H9 (cell line): ENCODE data around the gene AVPR1A. TPM values are rescaled to one million over a fixed set of nuclear protein-coding genes. Genes with fewer than 3 reads are reported as not detected.

ENCODE experiments used
- DNase-seq: peaks from one replicate; pipeline ENCODE4 v3.0.0-alpha.2; 2017
- H2AFZ ChIP-seq: one replicate; pipeline ENCODE4 v1.6.1; 2013; ENCODE audit warnings: mild to moderate bottlenecking, low read length, control low read depth, moderate library complexity
- H2AK5ac ChIP-seq: 2 replicates; pipeline ENCODE4 v1.6.1; 2013; ENCODE audit warnings: low read length, control low read depth, mixed read lengths; ENCODE audit not compliant: insufficient read length
- H2BK120ac ChIP-seq: one replicate; pipeline ENCODE4 v1.6.1; 2013; ENCODE audit warnings: low read depth, mild to moderate bottlenecking, low read length, control low read depth, inconsistent platforms; ENCODE audit not compliant: poor library complexity, severe bottlenecking
- H2BK12ac ChIP-seq: 2 replicates; pipeline ENCODE4 v1.6.1; 2013; ENCODE audit warnings: low read length, control low read depth, mixed read lengths, low read depth; ENCODE audit not compliant: insufficient read length
- H2BK15ac ChIP-seq: 2 replicates; pipeline ENCODE4 v1.6.1; 2013; ENCODE audit warnings: low read depth, low read length, control low read depth
- H2BK20ac ChIP-seq: one replicate; pipeline ENCODE4 v1.6.1; 2013; ENCODE audit warnings: low read depth, mild to moderate bottlenecking, low read length, control low read depth, inconsistent platforms; ENCODE audit not compliant: poor library complexity, severe bottlenecking
- H2BK5ac ChIP-seq: 2 replicates; pipeline ENCODE4 v1.6.1; 2013; ENCODE audit warnings: low read length, control low read depth, mixed read lengths; ENCODE audit not compliant: insufficient read length
- H3K14ac ChIP-seq: 2 replicates; pipeline ENCODE4 v1.6.1; 2013; ENCODE audit warnings: low read length, control low read depth; ENCODE audit not compliant: insufficient read depth
- H3K18ac ChIP-seq: 2 replicates; pipeline ENCODE4 v1.6.1; 2013; ENCODE audit warnings: low read depth, mild to moderate bottlenecking, mixed read lengths, low read length, control low read depth; ENCODE audit not compliant: insufficient read length
- H3K23ac ChIP-seq: 2 replicates; pipeline ENCODE4 v1.6.1; 2013; ENCODE audit warnings: low read length, control low read depth, mixed read lengths, low read depth; ENCODE audit not compliant: insufficient read length
- H3K23me2 ChIP-seq: 2 replicates; pipeline ENCODE4 v1.6.1; 2013; ENCODE audit warnings: low read depth, mild to moderate bottlenecking, mixed read lengths, low read length, control low read depth; ENCODE audit not compliant: insufficient read length, poor library complexity, severe bottlenecking
- H3K27ac ChIP-seq: 2 replicates; pipeline ENCODE4 v1.5.1; 2013; ENCODE audit warnings: low read length, control low read depth, mixed read lengths, low read depth; ENCODE audit not compliant: insufficient read length
- H3K27me3 ChIP-seq: 2 replicates; pipeline ENCODE4 v1.6.1; 2013; ENCODE audit warnings: low read length, control low read depth, inconsistent platforms; ENCODE audit not compliant: insufficient read depth
- H3K4ac ChIP-seq: 2 replicates; pipeline ENCODE4 v1.6.1; 2013; ENCODE audit warnings: low read depth, mild to moderate bottlenecking, control low read depth, inconsistent platforms, low read length, moderate library complexity
- H3K4me1 ChIP-seq: 2 replicates; pipeline ENCODE4 v1.6.1; 2013; ENCODE audit warnings: low read length, control low read depth, inconsistent platforms; ENCODE audit not compliant: insufficient read depth
- H3K4me2 ChIP-seq: 2 replicates; pipeline ENCODE4 v1.6.1; 2013; ENCODE audit warnings: low read length, control low read depth, mixed read lengths; ENCODE audit not compliant: insufficient read length, insufficient read depth
- H3K56ac ChIP-seq: 2 replicates; pipeline ENCODE4 v1.6.1; 2013; ENCODE audit warnings: low read depth, mild to moderate bottlenecking, mixed read lengths, low read length, control low read depth; ENCODE audit not compliant: insufficient read length
- H3K79me1 ChIP-seq: 2 replicates; pipeline ENCODE4 v1.6.1; 2013; ENCODE audit warnings: low read depth, mild to moderate bottlenecking, moderate library complexity, low read length, control low read depth, inconsistent platforms; ENCODE audit not compliant: insufficient read depth, poor library complexity, severe bottlenecking
- H3K79me2 ChIP-seq: 2 replicates; pipeline ENCODE4 v1.6.1; 2013; ENCODE audit warnings: low read length, control low read depth, inconsistent platforms; ENCODE audit not compliant: insufficient read depth
- H3K9ac ChIP-seq: 2 replicates; pipeline ENCODE4 v1.6.1; 2013; ENCODE audit warnings: low read length, control low read depth, mixed read lengths; ENCODE audit not compliant: insufficient read length; ENCODE audit errors: extremely low read depth
- H3K9me3 ChIP-seq: one replicate; pipeline ENCODE4 v1.6.1; 2013; ENCODE audit warnings: low read depth, low read length, inconsistent platforms; ENCODE audit not compliant: control insufficient read depth
- H3T11ph ChIP-seq: one replicate; pipeline ENCODE4 v1.6.1; 2013; ENCODE audit warnings: mild to moderate bottlenecking, low read length, control low read depth, inconsistent platforms
- H4K20me1 ChIP-seq: one replicate; pipeline ENCODE4 v1.6.1; 2013; ENCODE audit not compliant: control insufficient read depth, insufficient read length, insufficient read depth
- H4K5ac ChIP-seq: 2 replicates; pipeline ENCODE4 v1.6.1; 2013; ENCODE audit warnings: low read depth, mild to moderate bottlenecking, mixed read lengths, low read length, control low read depth; ENCODE audit not compliant: insufficient read length
- H4K8ac ChIP-seq: replicated peaks from 2 replicates; pipeline ENCODE4 v1.6.1; 2013; ENCODE audit warnings: low read length, control low read depth, mixed read lengths, low read depth; ENCODE audit not compliant: insufficient read length
- H4K91ac ChIP-seq: 2 replicates; pipeline ENCODE4 v1.6.1; 2013; ENCODE audit warnings: low read depth, mild to moderate bottlenecking, moderate library complexity, mixed read lengths, low read length, control low read depth; ENCODE audit not compliant: insufficient read length
- H3K27ac Mint-ChIP-seq, 3 experiments: 2 replicates in 2 of 3; 3 replicates in 1 of 3; pipeline ENCODE4 v1.8.0; 2020 to 2021; ENCODE audit warnings: mixed read lengths in 3 of 3, mild to moderate bottlenecking in 1 of 3, moderate library complexity in 1 of 3
- H3K27me3 Mint-ChIP-seq: 2 replicates; pipeline ENCODE4 v1.8.0; 2021; ENCODE audit warnings: low read depth, mild to moderate bottlenecking, moderate library complexity, mixed read lengths
- H3K36me3 Mint-ChIP-seq, 3 experiments: 2 replicates in 2 of 3; 3 replicates in 1 of 3; pipeline ENCODE4 v1.8.0; 2020 to 2021; ENCODE audit warnings: low read depth in 3 of 3, mixed read lengths in 3 of 3; ENCODE audit not compliant: insufficient read depth in 1 of 3
- H3K4me1 Mint-ChIP-seq, 2 experiments: 2 replicates each; pipeline ENCODE4 v1.8.0; 2020; ENCODE audit warnings: mixed read lengths in 2 of 2
- H3K4me3 Mint-ChIP-seq, 2 experiments: 2 replicates in 1 of 2; 3 replicates in 1 of 2; pipeline ENCODE4 v1.8.0; 2020 to 2021; ENCODE audit warnings: mild to moderate bottlenecking in 2 of 2, mixed read lengths in 2 of 2, moderate library complexity in 1 of 2
- H3K9me3 Mint-ChIP-seq, 2 experiments: 2 replicates in 1 of 2; 3 replicates in 1 of 2; pipeline ENCODE4 v1.8.0; 2020; ENCODE audit warnings: mild to moderate bottlenecking in 2 of 2, mixed read lengths in 2 of 2, moderate library complexity in 1 of 2
- WGBS: extraction: QIAGEN DNeasy Blood & Tissue Kit; methylation state at CpG from one replicate; pipeline ENCODE4 v1.1.7; 2013; ENCODE audit warnings: missing lambda C conversion rate, low lambda C conversion rate, mixed read lengths; ENCODE audit not compliant: insufficient read length; ENCODE audit errors: extremely low coverage; 5-methylcytosine and 5-hydroxymethylcytosine counted together
- total RNA-seq: library from RNA; stranded (reverse); gene quantifications from 2 replicates; pipeline ENCODE4 v1.2.1, GENCODE V29; 2021
- TF ChIP-seq, protein P1 (sequence below): fragments of 200-600 bp; sonication (generic); conservative IDR thresholded peaks from 3 replicates; pipeline ENCODE4 v1.8.0; 2021; ENCODE audit warnings: antibody characterized with exemption, mild to moderate bottlenecking

Gene AVPR1A
- total RNA-seq, 1 experiment from 2014 or later: 0.13 TPM

DNA sequence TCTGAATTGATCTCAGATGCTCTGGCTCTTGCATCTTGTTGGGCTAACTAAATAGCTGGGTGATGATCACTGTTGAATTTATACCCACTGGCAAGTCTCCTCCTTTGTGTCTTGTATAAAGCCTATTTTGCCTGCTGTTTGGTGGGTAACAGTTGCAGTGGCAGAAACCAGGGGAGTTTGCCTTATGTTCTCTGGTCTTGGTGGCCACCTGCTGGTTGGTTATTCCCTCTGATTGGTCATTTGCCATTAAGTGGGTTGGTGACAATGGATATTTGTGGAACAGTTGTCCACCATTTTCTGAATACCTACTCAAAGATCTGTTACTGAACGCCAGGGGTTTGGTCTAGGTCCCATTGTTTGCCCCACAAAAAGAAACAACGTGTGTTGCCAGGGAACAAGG is 52.1 kb downstream of the AVPR1A start:
- Histone ChIP-seq H4K20me1 (no peaks in the 10 kb centered on the region), H3K27me3 (no peaks in the 10 kb centered on the region), H4K8ac (no peak overlapping the region), H2BK5ac (no peak overlapping the region), H3K14ac (no peak overlapping the region), H3K56ac (no peak overlapping the region), H3K27ac (no peak overlapping the region), H3T11ph (no peak overlapping the region), H2AK5ac (no peak overlapping the region), H3K23me2 (no peaks in the 10 kb centered on the region), H3K23ac (no peak overlapping the region), H3K9ac (no peak overlapping the region), H2BK120ac (no peak overlapping the region), H2BK15ac (no peak overlapping the region), H4K91ac (no peak overlapping the region), H2BK12ac (no peak overlapping the region), H3K79me1 (no peaks in the 10 kb centered on the region), H3K9me3 (no peaks in the 10 kb centered on the region), H3K4me1 (no peaks in the 10 kb centered on the region), H3K79me2 (no peaks in the 10 kb centered on the region), H3K4ac (no peak overlapping the region), H2BK20ac (no peak overlapping the region), H4K5ac (no peak overlapping the region), H3K18ac (no peak overlapping the region), H3K4me2 (no peak overlapping the region), H2AFZ (no peak overlapping the region)
- H3K4me1 Mint-ChIP-seq: peaks cover 4% of the 10 kb centered on the region in 2 experiments; a peak in 3 of 4 replicates
- H3K4me3 Mint-ChIP-seq: no peak overlapping the region
- DNase-seq: no peak
- no peaks in the 10 kb centered on the region for H3K9me3 Mint-ChIP-seq
- H3K27ac Mint-ChIP-seq: no peak overlapping the region
- TF ChIP-seq, protein P1, sequence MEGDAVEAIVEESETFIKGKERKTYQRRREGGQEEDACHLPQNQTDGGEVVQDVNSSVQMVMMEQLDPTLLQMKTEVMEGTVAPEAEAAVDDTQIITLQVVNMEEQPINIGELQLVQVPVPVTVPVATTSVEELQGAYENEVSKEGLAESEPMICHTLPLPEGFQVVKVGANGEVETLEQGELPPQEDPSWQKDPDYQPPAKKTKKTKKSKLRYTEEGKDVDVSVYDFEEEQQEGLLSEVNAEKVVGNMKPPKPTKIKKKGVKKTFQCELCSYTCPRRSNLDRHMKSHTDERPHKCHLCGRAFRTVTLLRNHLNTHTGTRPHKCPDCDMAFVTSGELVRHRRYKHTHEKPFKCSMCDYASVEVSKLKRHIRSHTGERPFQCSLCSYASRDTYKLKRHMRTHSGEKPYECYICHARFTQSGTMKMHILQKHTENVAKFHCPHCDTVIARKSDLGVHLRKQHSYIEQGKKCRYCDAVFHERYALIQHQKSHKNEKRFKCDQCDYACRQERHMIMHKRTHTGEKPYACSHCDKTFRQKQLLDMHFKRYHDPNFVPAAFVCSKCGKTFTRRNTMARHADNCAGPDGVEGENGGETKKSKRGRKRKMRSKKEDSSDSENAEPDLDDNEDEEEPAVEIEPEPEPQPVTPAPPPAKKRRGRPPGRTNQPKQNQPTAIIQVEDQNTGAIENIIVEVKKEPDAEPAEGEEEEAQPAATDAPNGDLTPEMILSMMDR: peak; percentile 35; the same call in 2 of the 3 replicates
- no CpG with 5 or more reads among the region's 2 CpGs for WGBS
- no peaks in the 10 kb centered on the region for H3K36me3 Mint-ChIP-seq
- no peaks in the 10 kb centered on the region for H3K27me3 Mint-ChIP-seq
